ENCODE data around the gene SHC4.

Gene SHC4

GRCh38 chr15:48785712-48786111 lies 178.0 kb downstream of the SHC4 start:
- no CpG with 5 or more reads among the region's 2 CpGs for WGBS, 2 donors (ENCODE audit: extremely low coverage in 2 of 2, insufficient read length in 2 of 2, insufficient replicate concordance in 1 of 2)
- H3K27me3 ChIP-seq (ENCODE audit: control insufficient read depth in 3 of 3, insufficient read depth in 3 of 3, low read depth in 1 of 3, low read length in 3 of 3): no peaks in the 10 kb centered on the region
- H2AK5ac ChIP-seq (ENCODE audit: low read depth, low read length): no peak overlapping the region
- peaks cover 10 to 90% of the 10 kb centered on the region in 2 donors for H3K36me3 ChIP-seq (replicated peaks in 1 of 2; ENCODE audit: control insufficient read depth in 2 of 2, insufficient read depth in 2 of 2, low read length in 2 of 2)
- no peak overlapping the region for H3K4me3 ChIP-seq (ENCODE audit: low read length in 2 of 2)
- no peaks in the 10 kb centered on the region for H3K9me3 ChIP-seq (replicated peaks in 1 of 2; ENCODE audit: control insufficient read depth in 2 of 2, insufficient read depth in 1 of 2, low read depth in 1 of 2, low read length in 2 of 2)
- no peaks in the 10 kb centered on the region for H3K79me1 ChIP-seq (ENCODE audit: low read depth, low read length)
- no peak overlapping the region for H4K8ac ChIP-seq (ENCODE audit: low read depth, low read length)
- H2BK120ac ChIP-seq (ENCODE audit: low read depth, low read length): no peak overlapping the region
- H3K14ac ChIP-seq (ENCODE audit: low read length): no peak overlapping the region
- H2AFZ ChIP-seq (ENCODE audit: low read length): no peak overlapping the region
- no peak overlapping the region for H3K18ac ChIP-seq (ENCODE audit: low read length)
- H3K4ac ChIP-seq (ENCODE audit: low read length): no peak overlapping the region
- no peak overlapping the region for H2BK5ac ChIP-seq (ENCODE audit: low read length)
- H3K23ac ChIP-seq (ENCODE audit: low read depth, low read length, poor library complexity): no peak overlapping the region
- no peak for DNase-seq (ENCODE audit: low spot score)
- H2BK15ac ChIP-seq (ENCODE audit: low read length): no peak overlapping the region
- H3K4me1 ChIP-seq (ENCODE audit: control insufficient read depth in 2 of 2, insufficient read depth in 1 of 2, low read depth in 1 of 2, low read length in 2 of 2): no peaks in the 10 kb centered on the region
- no peak overlapping the region for H2BK12ac ChIP-seq (ENCODE audit: low read length)
- H3K9ac ChIP-seq (ENCODE audit: low read depth, low read length, poor library complexity): no peak overlapping the region
- H3K4me2 ChIP-seq (ENCODE audit: insufficient read depth, low read length, poor library complexity, severe bottlenecking): no peak overlapping the region
- no peak overlapping the region for H3K27ac ChIP-seq (replicated peaks; ENCODE audit: low read length)
- no peak overlapping the region for H4K91ac ChIP-seq (ENCODE audit: low read depth, low read length, poor library complexity)

DNA sequence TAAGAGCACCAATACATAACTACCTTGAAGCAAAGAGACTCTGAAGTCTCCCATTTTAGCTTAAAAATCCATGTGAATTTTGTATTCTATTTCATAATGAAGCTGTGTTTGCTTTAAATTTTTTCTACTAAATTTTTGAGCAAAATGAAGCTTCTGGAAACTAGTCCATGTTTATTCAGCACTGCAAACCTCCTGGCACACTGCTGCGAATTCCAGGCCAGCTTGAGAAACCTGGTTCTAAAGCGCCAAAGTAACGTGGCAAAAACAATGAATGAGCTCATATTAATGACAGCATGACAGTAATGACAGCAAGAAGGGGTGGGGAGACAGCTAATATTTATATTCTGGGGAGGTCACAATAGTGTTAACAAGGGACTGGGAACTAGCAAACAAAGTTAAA lies 178.5 kb downstream of the SHC4 start:
- H3K14ac ChIP-seq (ENCODE audit: low read length): no peak overlapping the region
- H2BK5ac ChIP-seq (ENCODE audit: low read length): no peak overlapping the region
- H3K79me1 ChIP-seq (ENCODE audit: low read depth, low read length): no peaks in the 10 kb centered on the region
- H3K4me3 ChIP-seq (ENCODE audit: low read length in 2 of 2): no peak overlapping the region
- H3K4me1 ChIP-seq (ENCODE audit: control insufficient read depth in 2 of 2, insufficient read depth in 1 of 2, low read depth in 1 of 2, low read length in 2 of 2): no peaks in the 10 kb centered on the region
- H3K9me3 ChIP-seq (replicated peaks in 1 of 2; ENCODE audit: control insufficient read depth in 2 of 2, insufficient read depth in 1 of 2, low read depth in 1 of 2, low read length in 2 of 2): no peaks in the 10 kb centered on the region
- H4K91ac ChIP-seq (ENCODE audit: low read depth, low read length, poor library complexity): no peak overlapping the region
- H3K36me3 ChIP-seq (replicated peaks in 1 of 2; ENCODE audit: control insufficient read depth in 2 of 2, insufficient read depth in 2 of 2, low read length in 2 of 2): peaks cover 13 to 91% of the 10 kb centered on the region in 2 donors
- H2AK5ac ChIP-seq (ENCODE audit: low read depth, low read length): no peak overlapping the region
- H3K27ac ChIP-seq (replicated peaks; ENCODE audit: low read length): no peak overlapping the region
- no peak overlapping the region for H4K8ac ChIP-seq (ENCODE audit: low read depth, low read length)
- no peak overlapping the region for H2BK12ac ChIP-seq (ENCODE audit: low read length)
- H2BK120ac ChIP-seq (ENCODE audit: low read depth, low read length): no peak overlapping the region
- no peak overlapping the region for H3K9ac ChIP-seq (ENCODE audit: low read depth, low read length, poor library complexity)
- H3K23ac ChIP-seq (ENCODE audit: low read depth, low read length, poor library complexity): no peak overlapping the region
- DNase-seq (ENCODE audit: low spot score): no peak
- WGBS, 2 donors (ENCODE audit: extremely low coverage in 2 of 2, insufficient read length in 2 of 2, insufficient replicate concordance in 1 of 2): no CpG with 5 or more reads among the region's 3 CpGs
- no peak overlapping the region for H3K18ac ChIP-seq (ENCODE audit: low read length)
- H3K27me3 ChIP-seq (ENCODE audit: control insufficient read depth in 3 of 3, insufficient read depth in 3 of 3, low read depth in 1 of 3, low read length in 3 of 3): no peaks in the 10 kb centered on the region
- H3K4ac ChIP-seq (ENCODE audit: low read length): no peak overlapping the region
- no peak overlapping the region for H3K4me2 ChIP-seq (ENCODE audit: insufficient read depth, low read length, poor library complexity, severe bottlenecking)
- no peak overlapping the region for H2AFZ ChIP-seq (ENCODE audit: low read length)
- H2BK15ac ChIP-seq (ENCODE audit: low read length): no peak overlapping the region

DNA sequence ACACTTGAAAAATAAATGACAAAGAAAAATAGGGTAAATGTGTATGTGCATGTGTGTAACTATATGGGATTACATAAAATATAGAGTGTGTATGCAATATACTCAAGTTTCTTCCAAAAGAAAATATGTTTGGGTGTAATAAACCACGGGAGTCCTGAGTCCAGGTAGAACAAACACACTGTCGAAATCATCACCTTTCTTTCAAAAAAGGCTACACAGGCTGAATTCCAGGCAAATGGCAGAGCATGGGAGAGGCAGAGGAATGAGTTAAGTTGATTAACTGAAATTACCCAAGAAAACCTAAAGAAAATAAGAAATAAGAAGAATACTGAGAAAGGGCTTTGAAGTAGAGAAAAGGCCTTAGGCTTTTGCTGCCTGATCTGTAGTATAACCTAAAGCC lies 179.0 kb downstream of the SHC4 start:
- H3K4me2 ChIP-seq (ENCODE audit: insufficient read depth, low read length, poor library complexity, severe bottlenecking): no peak overlapping the region
- no peak overlapping the region for H3K4me3 ChIP-seq (ENCODE audit: low read length in 2 of 2)
- H3K9ac ChIP-seq (ENCODE audit: low read depth, low read length, poor library complexity): no peak overlapping the region
- no peak overlapping the region for H4K91ac ChIP-seq (ENCODE audit: low read depth, low read length, poor library complexity)
- no peaks in the 10 kb centered on the region for H3K27me3 ChIP-seq (ENCODE audit: control insufficient read depth in 3 of 3, insufficient read depth in 3 of 3, low read depth in 1 of 3, low read length in 3 of 3)
- H3K27ac ChIP-seq (replicated peaks; ENCODE audit: low read length): no peak overlapping the region
- WGBS, 2 donors (ENCODE audit: extremely low coverage in 2 of 2, insufficient read length in 2 of 2, insufficient replicate concordance in 1 of 2): no CpG with 5 or more reads among the region's 2 CpGs
- no peak overlapping the region for H2AFZ ChIP-seq (ENCODE audit: low read length)
- H3K23ac ChIP-seq (ENCODE audit: low read depth, low read length, poor library complexity): no peak overlapping the region
- H3K4me1 ChIP-seq (ENCODE audit: control insufficient read depth in 2 of 2, insufficient read depth in 1 of 2, low read depth in 1 of 2, low read length in 2 of 2): no peaks in the 10 kb centered on the region
- H3K4ac ChIP-seq (ENCODE audit: low read length): no peak overlapping the region
- H4K8ac ChIP-seq (ENCODE audit: low read depth, low read length): no peak overlapping the region
- no peak overlapping the region for H3K14ac ChIP-seq (ENCODE audit: low read length)
- no peak overlapping the region for H2BK15ac ChIP-seq (ENCODE audit: low read length)
- H2BK12ac ChIP-seq (ENCODE audit: low read length): no peak overlapping the region
- H3K36me3 ChIP-seq (replicated peaks in 1 of 2; ENCODE audit: control insufficient read depth in 2 of 2, insufficient read depth in 2 of 2, low read length in 2 of 2): peaks cover 15 to 91% of the 10 kb centered on the region in 2 donors
- H2AK5ac ChIP-seq (ENCODE audit: low read depth, low read length): no peak overlapping the region
- no peaks in the 10 kb centered on the region for H3K9me3 ChIP-seq (replicated peaks in 1 of 2; ENCODE audit: control insufficient read depth in 2 of 2, insufficient read depth in 1 of 2, low read depth in 1 of 2, low read length in 2 of 2)
- no peak for DNase-seq (ENCODE audit: low spot score)
- H3K18ac ChIP-seq (ENCODE audit: low read length): no peak overlapping the region
- H3K79me1 ChIP-seq (ENCODE audit: low read depth, low read length): no peaks in the 10 kb centered on the region
- H2BK5ac ChIP-seq (ENCODE audit: low read length): no peak overlapping the region
- no peak overlapping the region for H2BK120ac ChIP-seq (ENCODE audit: low read depth, low read length)

GRCh38 chr15:48782911-48783310 lies 180.8 kb downstream of the SHC4 start:
- Histone ChIP-seq H4K8ac (ENCODE audit: low read depth, low read length) (no peak overlapping the region), H3K36me3 (replicated peaks in 1 of 2; ENCODE audit: control insufficient read depth in 2 of 2, insufficient read depth in 2 of 2, low read length in 2 of 2) (peaks cover 15 to 81% of the 10 kb centered on the region in 2 donors), H3K23ac (ENCODE audit: low read depth, low read length, poor library complexity) (no peak overlapping the region), H3K9me3 (replicated peaks in 1 of 2; ENCODE audit: control insufficient read depth in 2 of 2, insufficient read depth in 1 of 2, low read depth in 1 of 2, low read length in 2 of 2) (no peaks in the 10 kb centered on the region), H2AFZ (ENCODE audit: low read length) (no peak overlapping the region), H3K14ac (ENCODE audit: low read length) (no peak overlapping the region), H3K4me1 (ENCODE audit: control insufficient read depth in 2 of 2, insufficient read depth in 1 of 2, low read depth in 1 of 2, low read length in 2 of 2) (no peaks in the 10 kb centered on the region), H3K4me2 (ENCODE audit: insufficient read depth, low read length, poor library complexity, severe bottlenecking) (no peak overlapping the region), H3K27me3 (ENCODE audit: control insufficient read depth in 3 of 3, insufficient read depth in 3 of 3, low read depth in 1 of 3, low read length in 3 of 3) (no peaks in the 10 kb centered on the region), H2BK120ac (ENCODE audit: low read depth, low read length) (no peak overlapping the region), H2BK5ac (ENCODE audit: low read length) (no peak overlapping the region), H3K27ac (replicated peaks; ENCODE audit: low read length) (no peak overlapping the region), H2BK12ac (ENCODE audit: low read length) (no peak overlapping the region), H2BK15ac (ENCODE audit: low read length) (no peak overlapping the region), H3K18ac (ENCODE audit: low read length) (no peak overlapping the region), H3K4ac (ENCODE audit: low read length) (no peak overlapping the region), H3K4me3 (ENCODE audit: low read length in 2 of 2) (no peak overlapping the region), H4K91ac (ENCODE audit: low read depth, low read length, poor library complexity) (no peak overlapping the region), H3K9ac (ENCODE audit: low read depth, low read length, poor library complexity) (no peak overlapping the region), H2AK5ac (ENCODE audit: low read depth, low read length) (no peak overlapping the region), H3K79me1 (ENCODE audit: low read depth, low read length) (no peaks in the 10 kb centered on the region)
- no CpG with 5 or more reads among the region's 2 CpGs for WGBS, 2 donors (ENCODE audit: extremely low coverage in 2 of 2, insufficient read length in 2 of 2, insufficient replicate concordance in 1 of 2)
- DNase-seq (ENCODE audit: low spot score): no peak
